Mucosa of descending colon (tissue), 3 donors: ENCODE measurements around the gene SLC18A3. TPM values are rescaled to one million over a fixed set of nuclear protein-coding genes. Genes with fewer than 3 reads are reported as not detected.
A peak's percentile ranks its signal among the peaks of the same experiment; 100 is the strongest.

Experiments used
- ATAC-seq: fragments of 200-7000 bp; cut with Tn5 transposase; one replicate; pipeline ENCODE4 v1.9.1; 2020; ENCODE audit warnings: mild to moderate bottlenecking, moderate library complexity
- DNase-seq, 3 donors: peaks; one replicate each; pipeline ENCODE4 v3.0.0-alpha.2; 2020
- H3K36me3 ChIP-seq: fragments of 200-600 bp; one replicate; pipeline ENCODE4 v1.8.0; 2021; ENCODE audit warnings: low read depth, mild to moderate bottlenecking
- H3K4me1 ChIP-seq: fragments of 200-600 bp; one replicate; pipeline ENCODE4 v1.8.0; 2021; ENCODE audit warnings: low read depth, mild to moderate bottlenecking
- H3K4me3 ChIP-seq: fragments of 200-600 bp; one replicate; pipeline ENCODE4 v1.8.0; 2021; ENCODE audit warnings: mild to moderate bottlenecking
- H3K9me3 ChIP-seq: fragments of 200-600 bp; one replicate; pipeline ENCODE4 v1.8.0; 2021; ENCODE audit warnings: mild to moderate bottlenecking
- CTCF ChIP-seq: fragments of 200-600 bp; IDR thresholded peaks from one replicate; pipeline ENCODE4 v1.8.0; 2022; ENCODE audit warnings: antibody characterized with exemption, mild to moderate bottlenecking
- intact Hi-C, 2 donors: fragments of 100-400 bp; cut with DNase I in 1 of 2; cut with micrococcal nuclease in 1 of 2; formaldehyde crosslinking; loops; one replicate each; pipeline versions ENCODE4 v1.11.0 to v1.11.1; 2022; cut with DNase I, micrococcal nuclease
- total RNA-seq, 3 donors: library from RNA; stranded (reverse); fragmentation: NEBNext Ultra II Directional in 2 of 3; extraction: Animal tissue kit (Norgen Biotek cat#: 25700) in 2 of 3; gene quantifications; one replicate each; pipeline versions ENCODE4 v1.2.1 to v1.2.4, GENCODE V29; 2021 to 2023
- donor health status: DM: no; HTN: no; CAD: no; lungs with moderate emphysema.
- donor health status: DM: no; HTN: no; CAD: no.
- donor health status: DM: no; HTN: yes; CAD: no.

Gene SLC18A3
- total RNA-seq, 3 donors from 2014 or later, result 1.6 TPM; not detected in 2

- DNase-seq (no peak), ATAC-seq (no peak)
- H3K9me3 ChIP-seq, result no peaks in the 10 kb centered on the region
Observed at GRCh38 chr10:49605216-49605938, 4.7 kb upstream of the SLC18A3 start.

GRCh38 chr10:49605939-49606509, 4.1 kb upstream of the SLC18A3 start:
- DNase-seq, result no peak
- Histone ChIP-seq H3K36me3 (no peaks in the 10 kb centered on the region), H3K4me1 (peaks cover 2% of the 10 kb centered on the region), H3K4me3 (no peak overlapping the region), H3K9me3 (no peaks in the 10 kb centered on the region)
- intact Hi-C loops, result no loop called here
- TF ChIP-seq CTCF, result no peak
- ATAC-seq, result no peak

More at GRCh38 chr10:49605216-49605938, 4.7 kb upstream of the SLC18A3 start:
- H3K4me1 ChIP-seq, result no peaks in the 10 kb centered on the region
- intact Hi-C loops, result no loop called here
- TF ChIP-seq CTCF, result no peak
- H3K4me3 ChIP-seq, result no peak overlapping the region
- H3K36me3 ChIP-seq, result no peaks in the 10 kb centered on the region

GRCh38 chr10:49606981-49607535, 3.1 kb upstream of the SLC18A3 start:
- intact Hi-C loops, result no loop called here
- Histone ChIP-seq H3K36me3 (no peaks in the 10 kb centered on the region), H3K4me3 (no peak overlapping the region), H3K9me3 (no peaks in the 10 kb centered on the region), H3K4me1 (peaks cover 2% of the 10 kb centered on the region)
- TF ChIP-seq CTCF, result no peak
- DNase-seq (peak in 2 of 3 donors; percentile 73 to 75), ATAC-seq (peak; percentile 73)

GRCh38 chr10:49608166-49609005, 1.7 kb upstream of the SLC18A3 start:
- H3K36me3 ChIP-seq, result no peaks in the 10 kb centered on the region
- intact Hi-C loops, result no loop called here
- TF ChIP-seq CTCF, result no peak
- no peak for ATAC-seq
- H3K4me1 ChIP-seq, result peaks cover 2% of the 10 kb centered on the region
- no peak overlapping the region for H3K4me3 ChIP-seq
- no peak for DNase-seq
- no peaks in the 10 kb centered on the region for H3K9me3 ChIP-seq

- no peak for TF ChIP-seq CTCF
- ATAC-seq (no peak), DNase-seq (no peak)
- intact Hi-C loops, result no loop called here
- Histone ChIP-seq H3K4me1 (peaks cover 2% of the 10 kb centered on the region), H3K36me3 (no peaks in the 10 kb centered on the region), H3K4me3 (no peak overlapping the region), H3K9me3 (no peaks in the 10 kb centered on the region)
Observed at GRCh38 chr10:49609006-49609282, 1.2 kb upstream of the SLC18A3 start.
